Large intestine (tissue), 3 donors: Measurements from ENCODE around the gene CFDP1. TPM values are rescaled to one million over a fixed set of nuclear protein-coding genes. Genes with fewer than 3 reads are reported as not detected.

Source experiments
- DNase-seq, 2 donors: peaks; one replicate each; pipeline versions ENCODE4 v3.0.0 to v3.0.0-alpha.2; 2013
- H3K27ac ChIP-seq: one replicate; pipeline ENCODE4 v1.5.1; 2013; ENCODE audit warnings: low read length
- H3K27me3 ChIP-seq: 2 replicates; pipeline ENCODE4 v1.6.1; 2013; ENCODE audit warnings: low read length; ENCODE audit not compliant: control insufficient read depth, insufficient read depth
- H3K36me3 ChIP-seq: 2 replicates; pipeline ENCODE4 v1.6.1; 2013; ENCODE audit warnings: low read length; ENCODE audit not compliant: control insufficient read depth, insufficient read depth
- H3K4me1 ChIP-seq: one replicate; pipeline ENCODE4 v1.6.1; 2013; ENCODE audit warnings: low read length; ENCODE audit not compliant: control insufficient read depth, insufficient read depth
- H3K4me3 ChIP-seq: one replicate; pipeline ENCODE4 v1.5.1; 2013; ENCODE audit warnings: low read length
- H3K9me3 ChIP-seq: one replicate; pipeline ENCODE4 v1.6.1; 2013; ENCODE audit warnings: mild to moderate bottlenecking, low read depth, low read length, moderate library complexity; ENCODE audit not compliant: control insufficient read depth
- WGBS: methylation state at CpG from one replicate; pipeline ENCODE4 v1.1.5; 2013; ENCODE audit warnings: low lambda C conversion rate; ENCODE audit not compliant: insufficient coverage; 5-methylcytosine and 5-hydroxymethylcytosine counted together
- polyA plus RNA-seq: library from polyadenylated mRNA; unstranded; fragments of 120-200 nt; gene quantifications from one replicate; pipeline ENCODE4 v1.2.1, GENCODE V29; 2013

CFDP1 gene
- polyA plus RNA-seq, 1 donor = 121 TPM

GRCh38 chr16:75294773-75295459, 138.4 kb downstream of the CFDP1 start:
- Histone ChIP-seq H3K36me3 (peaks cover 84% of the 10 kb centered on the region), H3K9me3 (no peaks in the 10 kb centered on the region), H3K4me1 (no peaks in the 10 kb centered on the region), H3K27me3 (no peaks in the 10 kb centered on the region), H3K27ac (peak overlapping the region; percentile 28), H3K4me3 (no peak overlapping the region)
- 80% methylated on average over 2 of the region's 6 CpGs for WGBS
- DNase-seq = no peak

- Histone ChIP-seq H3K4me1 (no peaks in the 10 kb centered on the region), H3K9me3 (no peaks in the 10 kb centered on the region), H3K27me3 (no peaks in the 10 kb centered on the region), H3K36me3 (peaks cover 78% of the 10 kb centered on the region), H3K27ac (peak overlapping the region; percentile 28), H3K4me3 (no peak overlapping the region)
- 93% methylated on average over 3 of the region's 6 CpGs for WGBS
- DNase-seq = no peak
Measured at GRCh38 chr16:75293772-75294171, 139.5 kb downstream of the CFDP1 start.

GRCh38 chr16:75293173-75293572, 140.1 kb downstream of the CFDP1 start:
- Histone ChIP-seq H3K36me3 (peaks cover 75% of the 10 kb centered on the region), H3K4me3 (no peak overlapping the region), H3K27me3 (no peaks in the 10 kb centered on the region), H3K27ac (no peak overlapping the region), H3K4me1 (no peaks in the 10 kb centered on the region), H3K9me3 (no peaks in the 10 kb centered on the region)
- 100% methylated on average over 2 of the region's 4 CpGs for WGBS
- DNase-seq = no peak

- no peak for DNase-seq
- no peaks in the 10 kb centered on the region for H3K4me1 ChIP-seq
- no peak overlapping the region for H3K4me3 ChIP-seq
- no peak overlapping the region for H3K27ac ChIP-seq
- WGBS = no CpG with 5 or more reads among the region's 3 CpGs
- H3K27me3 ChIP-seq = no peaks in the 10 kb centered on the region
- H3K9me3 ChIP-seq = no peaks in the 10 kb centered on the region
- peaks cover 75% of the 10 kb centered on the region for H3K36me3 ChIP-seq
Measured at GRCh38 chr16:75292691-75293090, 140.6 kb downstream of the CFDP1 start.

GRCh38 chr16:75289189-75289588, 144.1 kb downstream of the CFDP1 start:
- Histone ChIP-seq H3K27ac (no peak overlapping the region), H3K9me3 (no peaks in the 10 kb centered on the region), H3K4me3 (no peak overlapping the region), H3K27me3 (no peaks in the 10 kb centered on the region), H3K4me1 (no peaks in the 10 kb centered on the region), H3K36me3 (peaks cover 46% of the 10 kb centered on the region)
- DNase-seq = no peak

GRCh38 chr16:75288596-75289120, 144.6 kb downstream of the CFDP1 start:
- peaks cover 42% of the 10 kb centered on the region for H3K36me3 ChIP-seq
- no peaks in the 10 kb centered on the region for H3K9me3 ChIP-seq
- no peak for DNase-seq
- no peak overlapping the region for H3K27ac ChIP-seq
- no peaks in the 10 kb centered on the region for H3K27me3 ChIP-seq
- no peak overlapping the region for H3K4me3 ChIP-seq
- WGBS = no CpG with 5 or more reads among the region's 10 CpGs
- no peaks in the 10 kb centered on the region for H3K4me1 ChIP-seq

GRCh38 chr16:75288181-75288580, 145.1 kb downstream of the CFDP1 start:
- Histone ChIP-seq H3K27ac (no peak overlapping the region), H3K4me1 (no peaks in the 10 kb centered on the region), H3K36me3 (peaks cover 38% of the 10 kb centered on the region), H3K4me3 (no peak overlapping the region), H3K27me3 (no peaks in the 10 kb centered on the region), H3K9me3 (no peaks in the 10 kb centered on the region)
- no CpG with 5 or more reads among the region's 7 CpGs for WGBS
- no peak for DNase-seq

- no peak for DNase-seq
- H3K36me3 ChIP-seq = peaks cover 34% of the 10 kb centered on the region
Measured at GRCh38 chr16:75287708-75288107, 145.6 kb downstream of the CFDP1 start.

GRCh38 chr16:75286389-75286788, 146.9 kb downstream of the CFDP1 start:
- H3K4me1 ChIP-seq = no peaks in the 10 kb centered on the region
- peaks cover 21% of the 10 kb centered on the region for H3K36me3 ChIP-seq
- H3K27ac ChIP-seq = no peak overlapping the region
- WGBS = 100% methylated on average over 2 of the region's 6 CpGs
- no peak overlapping the region for H3K4me3 ChIP-seq
- no peak for DNase-seq
- no peaks in the 10 kb centered on the region for H3K9me3 ChIP-seq
- no peaks in the 10 kb centered on the region for H3K27me3 ChIP-seq

More at GRCh38 chr16:75287708-75288107, 145.6 kb downstream of the CFDP1 start:
- Histone ChIP-seq H3K27ac (no peak overlapping the region), H3K4me1 (no peaks in the 10 kb centered on the region), H3K4me3 (no peak overlapping the region), H3K27me3 (no peaks in the 10 kb centered on the region), H3K9me3 (no peaks in the 10 kb centered on the region)
- no CpG with 5 or more reads among the region's 5 CpGs for WGBS

- no peaks in the 10 kb centered on the region for H3K36me3 ChIP-seq
- H3K4me1 ChIP-seq = no peaks in the 10 kb centered on the region
- H3K9me3 ChIP-seq = no peaks in the 10 kb centered on the region
- H3K27ac ChIP-seq = no peak overlapping the region
- WGBS = no CpG with 5 or more reads among the region's 11 CpGs
- DNase-seq = no peak
- no peaks in the 10 kb centered on the region for H3K27me3 ChIP-seq
- no peak overlapping the region for H3K4me3 ChIP-seq
Measured at GRCh38 chr16:75282466-75283281, 150.6 kb downstream of the CFDP1 start.
